PC-3 (cell line): Measurements from ENCODE around the gene ALDOA. TPM values are rescaled to one million over a fixed set of nuclear protein-coding genes. Genes with fewer than 3 reads are reported as not detected.
A peak's percentile ranks its signal among the peaks of the same experiment; 100 is the strongest.

ENCODE experiments used
- ATAC-seq: fragments of 200-7000 bp; cut with Tn5 transposase; 2 replicates; pipeline ENCODE4 v1.9.1; 2020; ENCODE audit warnings: mild to moderate bottlenecking, moderate library complexity
- BruUV-seq: library from RNA; stranded (reverse); fragments of 400-500 nt; replicated peaks from 2 replicates; lab custom pipeline; 2021; lab: Mats Ljungman, UMichigan
- CTCF ChIA-PET: fragments of 300-600 bp; sonication (Branson Sonifier 250); formaldehyde crosslinking; loops from one replicate; lab custom pipeline; 2022; ENCODE audit warnings: antibody characterized with exemption; lab: Charles Lee
- POLR2A ChIA-PET: fragments of 300-600 bp; sonication (Branson Sonifier 250); formaldehyde crosslinking; loops from one replicate; lab custom pipeline; 2022; ENCODE audit warnings: antibody characterized with exemption; ENCODE audit not compliant: unreplicated experiment; lab: Charles Lee
- DNase-seq: peaks from one replicate; pipeline ENCODE4 v3.0.0-alpha.2; 2015
- H2AFZ ChIP-seq: fragments of 300-600 bp; sonication (generic); 2 replicates; pipeline ENCODE4 v1.6.0; 2016; ENCODE audit warnings: antibody characterized with exemption, low read length
- H3F3A ChIP-seq: fragments of 300-600 bp; sonication (generic); one replicate; pipeline ENCODE4 v1.6.0; 2017; ENCODE audit warnings: antibody characterized with exemption, low read length, control low read depth, mild to moderate bottlenecking; ENCODE audit not compliant: unreplicated experiment
- H3K27ac ChIP-seq: fragments of 300-600 bp; sonication (generic); 2 replicates; pipeline ENCODE4 v1.5.1; 2016; ENCODE audit warnings: mild to moderate bottlenecking, low read length
- H3K27me3 ChIP-seq: fragments of 300-600 bp; sonication (generic); 2 replicates; pipeline ENCODE4 v1.6.1; 2016; ENCODE audit warnings: low read length, mixed read lengths
- H3K36me3 ChIP-seq: fragments of 300-600 bp; sonication (generic); 2 replicates; pipeline ENCODE4 v1.6.1; 2016; ENCODE audit warnings: low read depth, mixed run types, low read length, mixed read lengths
- H3K4me1 ChIP-seq: fragments of 300-600 bp; sonication (generic); 2 replicates; pipeline ENCODE4 v1.5.1; 2016; ENCODE audit warnings: low read length; ENCODE audit not compliant: insufficient read depth
- H3K4me2 ChIP-seq: fragments of 300-600 bp; sonication (generic); 2 replicates; pipeline ENCODE4 v1.6.0; 2016; ENCODE audit warnings: low read length
- H3K4me3 ChIP-seq: fragments of 300-600 bp; sonication (generic); 2 replicates; pipeline ENCODE4 v1.5.1; 2016; ENCODE audit warnings: mild to moderate bottlenecking, low read length, mixed read lengths
- H3K79me2 ChIP-seq: fragments of 300-600 bp; sonication (generic); 2 replicates; pipeline ENCODE4 v1.6.1; 2017; ENCODE audit warnings: low read length, mixed read lengths
- H3K9ac ChIP-seq: fragments of 300-600 bp; sonication (generic); 2 replicates; pipeline ENCODE4 v1.6.0; 2016; ENCODE audit warnings: mild to moderate bottlenecking, low read length
- H3K9me2 ChIP-seq: fragments of 300-600 bp; sonication (generic); replicated peaks from 2 replicates; pipeline ENCODE4 v1.6.1; 2016; ENCODE audit warnings: mixed run types, low read length, mixed read lengths
- H3K9me3 ChIP-seq: fragments of 300-600 bp; sonication (generic); 2 replicates; pipeline ENCODE4 v1.6.1; 2016; ENCODE audit warnings: low read length, mixed read lengths
- H4K20me1 ChIP-seq: fragments of 300-600 bp; sonication (generic); 2 replicates; pipeline ENCODE4 v1.6.1; 2016; ENCODE audit warnings: low read length, mixed read lengths
- CTCF ChIP-seq: fragments of 300-600 bp; sonication (generic); conservative IDR thresholded peaks from 2 replicates; pipeline ENCODE4 v1.5.1; 2017; ENCODE audit warnings: antibody characterized with exemption, low read depth, mild to moderate bottlenecking, low read length
- EZH2 ChIP-seq: fragments of 300-600 bp; sonication (generic); IDR thresholded peaks from one replicate; pipeline ENCODE4 v1.6.1; 2017; ENCODE audit warnings: antibody characterized with exemption, mild to moderate bottlenecking, low read length; ENCODE audit not compliant: unreplicated experiment
- EZH2phosphoT487 ChIP-seq: fragments of 300-600 bp; sonication (generic); IDR thresholded peaks from 2 replicates; pipeline ENCODE4 v1.6.1; 2018; ENCODE audit warnings: mild to moderate bottlenecking, antibody characterized with exemption, low read length, borderline replicate concordance
- intact Hi-C: fragments of 100-400 bp; cut with micrococcal nuclease; formaldehyde crosslinking; loops from 2 replicates; pipeline ENCODE4 v1.9.0; 2023
- total RNA-seq: library from RNA; depleted of rRNA; stranded (reverse); fragments of >200 nt; gene quantifications from 2 replicates; pipeline ENCODE4 v1.2.3, GENCODE V29; 2014

The ALDOA gene
- total RNA-seq, 1 experiment from 2014 or later: 2,048 TPM

GRCh38 chr16:30060836-30061554, 4.6 kb upstream of the ALDOA start:
- Histone ChIP-seq H3K36me3 (0 out of 2 replicates have a peak, but pooled peaks cover under 1% of the 10 kb centered on the region), H3K9me3 (no peaks in the 10 kb centered on the region), H3K79me2 (peaks cover 23% of the 10 kb centered on the region), H3K4me2 (no peak overlapping the region), H3K4me3 (no peak overlapping the region), H2AFZ (no peak overlapping the region), H3K9me2 (no peaks in the 10 kb centered on the region), H3F3A (no peaks in the 10 kb centered on the region), H3K27me3 (no peaks in the 10 kb centered on the region), H4K20me1 (peaks cover 2% of the 10 kb centered on the region; the same call in 1 of the 2 replicates), H3K4me1 (peaks cover 17% of the 10 kb centered on the region), H3K27ac (no peak overlapping the region), H3K9ac (no peak overlapping the region)
- TF ChIP-seq CTCF: no peak
- no peak for TF ChIP-seq EZH2phosphoT487
- TF ChIP-seq EZH2: no peak
- DNase-seq (no peak), ATAC-seq (no peak)
- no TSS peak for BruUV-seq
- CTCF ChIA-PET: no interaction called here
- POLR2A ChIA-PET: no interaction called here
- intact Hi-C loops: no loop called here

- CTCF ChIA-PET: no interaction called here
- BruUV-seq: no TSS peak
Measured at GRCh38 chr16:30063278-30063892, 2.2 kb upstream of the ALDOA start.

More at GRCh38 chr16:30063278-30063892, 2.2 kb upstream of the ALDOA start:
- Histone ChIP-seq H3K4me1 (peaks cover 24% of the 10 kb centered on the region), H3K4me2 (peak overlapping the region; percentile 88), H3K36me3 (peaks cover 21% of the 10 kb centered on the region), H3F3A (no peaks in the 10 kb centered on the region), H3K27me3 (no peaks in the 10 kb centered on the region), H3K9me2 (no peaks in the 10 kb centered on the region), H4K20me1 (peaks cover 23% of the 10 kb centered on the region), H3K9me3 (no peaks in the 10 kb centered on the region), H3K9ac (peak overlapping the region; percentile 90), H3K79me2 (peaks cover 47% of the 10 kb centered on the region), H3K27ac (peak overlapping the region; percentile 97; the same call in 1 of the 2 replicates), H2AFZ (no peak overlapping the region), H3K4me3 (peak overlapping the region; percentile 99)
- no peak for ATAC-seq
- POLR2A ChIA-PET: no interaction called here
- no peak for DNase-seq
- intact Hi-C loops: no loop called here
- TF ChIP-seq EZH2phosphoT487: no peak
- no peak for TF ChIP-seq CTCF
- TF ChIP-seq EZH2: no peak
